MM.1S (cell line): Measurements from ENCODE around the gene BPIFB1.

Source experiments
- EZH2 ChIP-seq: fragments of 300-600 bp; sonication (generic); optimal IDR thresholded peaks from 2 replicates; pipeline ENCODE3; 2017; ENCODE audit warnings: low read depth, mild to moderate bottlenecking, antibody characterized with exemption, low read length, mixed read lengths
- EZH2phosphoT487 ChIP-seq: fragments of 300-600 bp; sonication (generic); IDR thresholded peaks from 2 replicates; pipeline ENCODE4 v1.6.1; 2018; ENCODE audit warnings: antibody characterized with exemption, low read length
- TF ChIP-seq, protein P1 (sequence below): fragments of 300-600 bp; sonication (generic); IDR thresholded peaks from 2 replicates; pipeline ENCODE4 v1.5.1; 2016; ENCODE audit warnings: antibody characterized with exemption, low read length, mixed read lengths

DNA sequence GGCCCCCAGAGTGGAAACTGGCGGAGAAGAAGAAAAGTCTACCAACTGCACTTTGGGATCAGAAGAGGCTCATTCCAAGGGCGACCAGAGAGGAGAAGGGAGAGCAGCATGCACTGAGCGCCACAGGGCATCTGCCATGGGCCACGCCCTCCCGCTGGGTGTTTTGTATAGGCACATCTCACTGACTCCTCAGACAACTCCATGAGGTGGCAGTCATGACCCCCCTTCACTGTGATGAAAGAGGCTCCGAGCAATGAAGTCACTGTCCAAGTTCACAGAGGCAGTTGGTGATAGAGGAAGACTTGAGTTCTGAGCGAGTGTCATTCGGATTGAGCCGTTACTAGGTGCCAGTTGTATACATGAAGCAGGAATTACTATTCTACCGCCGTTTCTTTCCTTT, 15.4 kb downstream of the BPIFB1 start:
- TF ChIP-seq, protein P1, sequence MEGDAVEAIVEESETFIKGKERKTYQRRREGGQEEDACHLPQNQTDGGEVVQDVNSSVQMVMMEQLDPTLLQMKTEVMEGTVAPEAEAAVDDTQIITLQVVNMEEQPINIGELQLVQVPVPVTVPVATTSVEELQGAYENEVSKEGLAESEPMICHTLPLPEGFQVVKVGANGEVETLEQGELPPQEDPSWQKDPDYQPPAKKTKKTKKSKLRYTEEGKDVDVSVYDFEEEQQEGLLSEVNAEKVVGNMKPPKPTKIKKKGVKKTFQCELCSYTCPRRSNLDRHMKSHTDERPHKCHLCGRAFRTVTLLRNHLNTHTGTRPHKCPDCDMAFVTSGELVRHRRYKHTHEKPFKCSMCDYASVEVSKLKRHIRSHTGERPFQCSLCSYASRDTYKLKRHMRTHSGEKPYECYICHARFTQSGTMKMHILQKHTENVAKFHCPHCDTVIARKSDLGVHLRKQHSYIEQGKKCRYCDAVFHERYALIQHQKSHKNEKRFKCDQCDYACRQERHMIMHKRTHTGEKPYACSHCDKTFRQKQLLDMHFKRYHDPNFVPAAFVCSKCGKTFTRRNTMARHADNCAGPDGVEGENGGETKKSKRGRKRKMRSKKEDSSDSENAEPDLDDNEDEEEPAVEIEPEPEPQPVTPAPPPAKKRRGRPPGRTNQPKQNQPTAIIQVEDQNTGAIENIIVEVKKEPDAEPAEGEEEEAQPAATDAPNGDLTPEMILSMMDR = no peak
- TF ChIP-seq EZH2 (no peak), EZH2phosphoT487 (no peak)
